Heart left ventricle (tissue), 16 donors: ENCODE results near the gene CAPN7. TPM values are rescaled to one million over a fixed set of nuclear protein-coding genes. Genes with fewer than 3 reads are reported as not detected.

Experiments used
- ATAC-seq, 4 donors: fragments of 200-7000 bp; cut with Tn5 transposase; one replicate each; pipeline ENCODE4 v1.9.1; 2020 to 2022; ENCODE audit warnings: moderate library complexity in 4 of 4, mild to moderate bottlenecking in 3 of 4, moderate number of reproducible peaks in 1 of 4
- DNase-seq, 5 donors: peaks; one replicate each; pipeline ENCODE4 v3.0.0-alpha.2; 2020
- H3K27ac ChIP-seq, 12 donors: fragments of 200-600 bp; sonication (generic) in 4 of 12; one replicate each; pipeline versions ENCODE4 v1.5.0 to v1.8.0; 2016 to 2022; ENCODE audit warnings: mild to moderate bottlenecking in 2 of 12
- H3K27me3 ChIP-seq, 9 donors: fragments of 200-600 bp; sonication (generic) in 2 of 9; one replicate each; pipeline versions ENCODE4 v1.5.1 to v1.8.0; 2016 to 2022; ENCODE audit warnings: mild to moderate bottlenecking in 3 of 9
- H3K36me3 ChIP-seq, 9 donors: fragments of 200-600 bp; sonication (generic) in 2 of 9; one replicate each; pipeline versions ENCODE4 v1.5.0 to v1.8.0; 2018 to 2022; ENCODE audit warnings: mild to moderate bottlenecking in 2 of 9
- H3K4me1 ChIP-seq, 12 donors: fragments of 200-600 bp; sonication (generic) in 4 of 12; one replicate each; pipeline versions ENCODE4 v1.5.0 to v1.8.0; 2016 to 2022; ENCODE audit warnings: mild to moderate bottlenecking in 3 of 12
- H3K4me3 ChIP-seq, 12 donors: fragments of 200-600 bp; sonication (generic) in 4 of 12; one replicate each; pipeline versions ENCODE4 v1.5.0 to v1.8.0; 2017 to 2022; ENCODE audit warnings: mild to moderate bottlenecking in 9 of 12, moderate library complexity in 4 of 12
- H3K9me3 ChIP-seq, 12 donors: fragments of 200-600 bp; sonication (generic) in 4 of 12; one replicate each; pipeline versions ENCODE4 v1.5.0 to v1.8.0; 2016 to 2022; ENCODE audit warnings: mild to moderate bottlenecking in 1 of 12
- CTCF ChIP-seq, 12 donors: fragments of 200-600 bp; sonication (generic) in 4 of 12; IDR thresholded peaks; one replicate each; pipeline versions ENCODE4 v1.5.0 to v1.8.0; 2018 to 2022; ENCODE audit warnings: antibody characterized with exemption in 12 of 12, mild to moderate bottlenecking in 5 of 12
- POLR2A ChIP-seq, 2 donors: fragments of 450-650 bp; IDR thresholded peaks; one replicate each; pipeline ENCODE4 v1.6.1; 2017; ENCODE audit warnings: antibody characterized with exemption in 2 of 2, mild to moderate bottlenecking in 2 of 2, moderate library complexity in 2 of 2
- WGBS, 4 donors: extraction: QIAGEN DNeasy Blood & Tissue Kit in 2 of 4; methylation state at CpG; one replicate each; pipeline versions ENCODE4 v1.1.5 to v1.1.7; 2013 to 2018; 5-methylcytosine and 5-hydroxymethylcytosine counted together
- intact Hi-C, 10 donors: fragments of 100-400 bp; cut with DNase I; formaldehyde crosslinking; loops; one replicate each; pipeline versions ENCODE4 v1.11.1 to v1.14.2; 2022
- polyA plus RNA-seq, 2 donors: library from polyadenylated mRNA; stranded (reverse); fragments of 200-250 nt; gene quantifications; one replicate each; pipeline ENCODE4 v1.2.3, GENCODE V29; 2013
- total RNA-seq, 9 donors: library from RNA; depleted of rRNA in 2 of 9; stranded (reverse); fragments of >200 nt in 2 of 9; fragmentation: NEBNext Ultra II Directional in 3 of 9; extraction: Animal tissue kit (Norgen Biotek cat#: 25700) in 3 of 9; gene quantifications; one replicate each; pipeline versions ENCODE4 v1.1.0 to v1.2.4, GENCODE V29; 2016 to 2023
- donor health status: ischemic (EF 13 %, LVEDD 7.1; RV severe dilation, severe dysfunction).
- donor health status: healthy with polysubstance abuse.
- donor health status: DM: no; HTN: yes; CAD: no.
- donor health status: DM: no; HTN: no; CAD: no.
- donor health status: ischemic (EF 25% LVEDD 6.9; RV normal size, moderate dysfunction).
- donor health status: ischemic (EF 25% LVEDD 5.7; RV mildly dilated, moderate dysfunction).
- donor health status: healthy.
- donor health status: DM: yes; HTN: yes; CAD: no.
- donor health status: ischemic (EF 35%, LVEDD 5.7; RV mildly dilated, moderate dysfunction).
- donor health status: nonischemic (EF 11% LVEDD 7.7; RV severe dilation, severe dysfunction).
- donor health status: DM: yes; HTN: yes; CAD: no.
- donor health status: PGD.
- donor health status: ischemic (EF 29% LVEDD 5.4; RV normal size, mild dysfunction).
- donor health status: nonischemic (EF 23%, LVEDD 6.1; RV moderate dilation, normal function).

The CAPN7 gene
- total and polyA plus RNA-seq, 11 donors: 9.1 to 38.2 (median 24.2) TPM

- intact Hi-C loops: loop anchor here in 1 of 10 donors (2.0 kb wide), 1 partner anchor 62 kb away; the partner anchor contains the start of gene SH3BP5
- peak overlapping the region in 1 of 12 donors; percentile 90 for H3K27ac ChIP-seq
- no peaks in the 10 kb centered on the region for H3K9me3 ChIP-seq
- H3K4me3 ChIP-seq: no peak overlapping the region
- DNase-seq: peak in 1 of 5 donors; percentile 3
- no peak for ATAC-seq
- no peak for TF ChIP-seq POLR2A (IDR thresholded peaks at IDR 0.05)
- no peak for TF ChIP-seq CTCF (IDR thresholded peaks at IDR 0.05)
- WGBS, 4 donors: 89 to 95% (median 93%) methylated on average over 4 of the region's 4 CpGs
- peaks cover 0 to 69% (median 16%) of the 10 kb centered on the region in 12 donors for H3K4me1 ChIP-seq
- H3K27me3 ChIP-seq: no peaks in the 10 kb centered on the region
- peaks cover 0 to 11% (median 0%) of the 10 kb centered on the region in 9 donors for H3K36me3 ChIP-seq
Measured at GRCh38 chr3:15271030-15271429, 65.0 kb downstream of the CAPN7 start.

- Histone ChIP-seq H3K27me3 (no peaks in the 10 kb centered on the region), H3K4me3 (no peak overlapping the region), H3K36me3 (peaks cover 0 to 3% (median 0%) of the 10 kb centered on the region in 9 donors), H3K4me1 (peaks cover 0 to 76% (median 16%) of the 10 kb centered on the region in 12 donors), H3K27ac (peak overlapping the region in 7 of 12 donors; percentile 22 to 90 (median 34)), H3K9me3 (no peaks in the 10 kb centered on the region)
- WGBS, 4 donors: 53 to 63% (median 60%) methylated on average over 14 of the region's 14 CpGs
- ATAC-seq (peak; percentile 30 to 74 (median 48)), DNase-seq (peak in 4 of 5 donors; percentile 60 to 69 (median 64))
- intact Hi-C loops: loop anchor here in 2 of 10 donors (2.0 kb wide), 2 partner anchors 61 to 101 kb away; partner anchors contain the start of gene SH3BP5 (in 1 of the 2)
- TF ChIP-seq POLR2A (IDR thresholded peaks at IDR 0.05) (no peak), CTCF (IDR thresholded peaks at IDR 0.05) (no peak)
Measured at GRCh38 chr3:15271785-15272381, 65.8 kb downstream of the CAPN7 start.

DNA sequence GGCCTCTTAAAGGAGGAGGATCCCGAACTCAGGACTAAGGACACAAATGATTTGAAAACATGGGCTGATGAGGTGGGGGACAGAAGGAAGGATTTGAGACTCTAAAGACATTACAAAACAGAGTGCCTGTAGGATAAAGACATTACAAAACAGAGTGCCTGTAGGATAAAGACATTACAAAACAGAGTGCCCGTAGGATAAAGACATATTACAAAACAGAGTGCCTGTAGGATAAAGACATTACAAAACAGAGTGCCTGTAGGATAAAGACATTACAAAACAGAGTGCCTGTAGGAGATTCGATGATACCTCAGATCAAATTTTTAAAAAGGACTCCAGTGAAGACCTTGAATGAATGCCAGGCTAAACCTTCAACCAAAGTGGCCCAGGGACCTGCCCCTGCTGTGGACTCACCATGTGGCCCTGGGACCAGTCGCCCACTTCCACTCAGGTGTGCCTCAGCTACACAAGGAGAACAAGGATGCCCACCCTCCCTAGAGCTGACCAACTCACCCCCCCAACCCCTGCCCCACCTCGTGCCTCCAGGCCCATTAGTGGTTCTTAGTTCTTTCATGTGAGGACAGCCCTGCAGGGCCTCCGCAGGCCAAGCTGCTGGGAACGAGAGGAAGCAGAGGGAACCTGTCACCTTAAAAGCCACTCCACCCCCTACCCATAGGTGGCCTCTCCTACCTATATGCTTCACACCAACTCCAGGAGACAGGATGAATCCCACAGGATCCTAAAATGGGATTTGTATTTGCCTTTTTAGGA is 66.6 kb downstream of the CAPN7 start:
- Histone ChIP-seq H3K27ac (peak overlapping the region in 7 of 12 donors; percentile 22 to 90 (median 34)), H3K4me3 (no peak overlapping the region), H3K36me3 (no peaks in the 10 kb centered on the region), H3K27me3 (no peaks in the 10 kb centered on the region), H3K9me3 (no peaks in the 10 kb centered on the region), H3K4me1 (peaks cover 0 to 75% (median 16%) of the 10 kb centered on the region in 12 donors)
- intact Hi-C loops: loop anchor here in 1 of 10 donors (2.0 kb wide), 1 partner anchor 100 kb away; no protein-coding TSS in a partner anchor
- ATAC-seq: no peak
- WGBS, 4 donors: 84 to 88% (median 85%) methylated on average over 6 to 7 of the region's 7 CpGs
- DNase-seq: peak in 1 of 5 donors; percentile 12
- TF ChIP-seq POLR2A (IDR thresholded peaks at IDR 0.05): no peak
- TF ChIP-seq CTCF (IDR thresholded peaks at IDR 0.05): no peak

DNA sequence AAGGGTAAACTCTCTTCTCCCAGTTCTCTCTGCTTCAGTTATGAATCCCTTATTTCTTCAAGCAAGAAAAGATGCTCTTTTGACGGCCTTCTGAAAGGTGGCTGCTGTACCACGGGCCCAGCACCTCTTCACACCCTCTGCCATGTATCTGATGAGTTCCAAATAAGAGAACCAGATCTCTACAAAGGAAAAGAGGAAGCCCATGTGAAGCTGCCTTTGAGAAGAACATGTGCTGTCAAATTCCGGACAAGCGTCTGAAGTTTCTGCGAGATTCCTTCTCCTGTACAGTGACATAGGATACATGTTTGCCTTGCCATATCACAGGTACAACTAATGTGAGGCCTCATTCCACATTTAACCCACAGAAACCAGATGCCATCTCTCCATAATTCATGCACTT is 67.2 kb downstream of the CAPN7 start:
- Histone ChIP-seq H3K36me3 (no peaks in the 10 kb centered on the region), H3K4me3 (no peak overlapping the region), H3K4me1 (peaks cover 0 to 69% (median 13%) of the 10 kb centered on the region in 12 donors), H3K9me3 (no peaks in the 10 kb centered on the region), H3K27ac (peak overlapping the region in 3 of 12 donors; percentile 11 to 90 (median 30)), H3K27me3 (no peaks in the 10 kb centered on the region)
- 81 to 88% (median 84%) methylated on average over 5 of the region's 5 CpGs for WGBS, 4 donors
- ATAC-seq (no peak), DNase-seq (no peak)
- TF ChIP-seq POLR2A (IDR thresholded peaks at IDR 0.05): no peak
- TF ChIP-seq CTCF (IDR thresholded peaks at IDR 0.05): no peak
- intact Hi-C loops: loop anchor here in 1 of 10 donors (2.0 kb wide), 1 partner anchor 100 kb away; no protein-coding TSS in a partner anchor
